Left lung (tissue), 10 donors: Measurements from ENCODE around the gene TYMP. TPM values are rescaled to one million over a fixed set of nuclear protein-coding genes. Genes with fewer than 3 reads are reported as not detected.

Source experiments
- ATAC-seq: fragments of 200-7000 bp; cut with Tn5 transposase; one replicate; pipeline ENCODE4 v1.9.1; 2020; ENCODE audit warnings: moderate library complexity
- DNase-seq, 4 donors: peaks; one replicate each; pipeline ENCODE4 v3.0.0-alpha.2; 2013 to 2020
- H3K27ac ChIP-seq, 2 donors: fragments of 200-600 bp; sonication (generic) in 1 of 2; one replicate each; pipeline versions ENCODE4 v1.5.0 to v1.8.0; 2020 to 2021
- H3K27me3 ChIP-seq, 2 donors: fragments of 200-600 bp; sonication (generic) in 1 of 2; one replicate each; pipeline versions ENCODE4 v1.5.0 to v1.8.0; 2020 to 2021
- H3K36me3 ChIP-seq, 2 donors: fragments of 200-600 bp; sonication (generic) in 1 of 2; one replicate each; pipeline versions ENCODE4 v1.5.0 to v1.8.0; 2020 to 2021
- H3K4me1 ChIP-seq, 2 donors: fragments of 200-600 bp; one replicate each; pipeline ENCODE4 v1.8.0; 2021
- H3K4me3 ChIP-seq, 2 donors: fragments of 200-600 bp; sonication (generic) in 1 of 2; one replicate each; pipeline versions ENCODE4 v1.5.0 to v1.8.0; 2020 to 2021; ENCODE audit warnings: mild to moderate bottlenecking in 1 of 2
- H3K9me3 ChIP-seq, 2 donors: fragments of 200-600 bp; sonication (generic) in 1 of 2; one replicate each; pipeline versions ENCODE4 v1.5.0 to v1.8.0; 2020 to 2021
- CTCF ChIP-seq, 2 donors: fragments of 200-600 bp; sonication (generic) in 1 of 2; IDR thresholded peaks; one replicate each; pipeline versions ENCODE4 v1.5.0 to v1.8.0; 2021; ENCODE audit warnings: antibody characterized with exemption in 2 of 2
- intact Hi-C, 2 donors: fragments of 100-400 bp; cut with DNase I; formaldehyde crosslinking; loops; one replicate each; pipeline versions ENCODE4 v1.11.2 to v1.14.2; 2022
- polyA plus RNA-seq, 6 donors: library from polyadenylated mRNA; unstranded; fragments of 120-200 nt; gene quantifications; one replicate each; pipeline ENCODE4 v1.2.1, GENCODE V29; 2013; ENCODE audit not compliant: insufficient read length in 6 of 6
- total RNA-seq, 2 donors: library from RNA; stranded (reverse); fragmentation: NEBNext Ultra II Directional; extraction: Animal tissue kit (Norgen Biotek cat#: 25700); gene quantifications; one replicate each; pipeline ENCODE4 v1.2.1, GENCODE V29; 2021
- donor health status: DM: no; HTN: yes; CAD: no.
- donor health status: DM: no; HTN: no; CAD: no.

TYMP gene
- total and polyA plus RNA-seq, 8 donors: 2.6 to 256 (median 3.7) TPM

- Histone ChIP-seq H3K27me3 (peaks cover 22 to 80% of the 10 kb centered on the region in 2 donors), H3K4me3 (peak overlapping the region; percentile 36 to 67)
These were observed 48.8 kb downstream of the TYMP start for GRCh38 chr22:50481045-50481439.

GRCh38 chr22:50479721-50480120 lies 50.1 kb downstream of the TYMP start:
- Histone ChIP-seq H3K27me3 (peaks cover 22 to 67% of the 10 kb centered on the region in 2 donors), H3K36me3 (no peaks in the 10 kb centered on the region), H3K27ac (no peak overlapping the region), H3K9me3 (no peaks in the 10 kb centered on the region), H3K4me1 (peaks cover 9 to 22% of the 10 kb centered on the region in 2 donors), H3K4me3 (no peak overlapping the region)
- intact Hi-C loops: no loop called here
- ATAC-seq (no peak), DNase-seq (no peak)
- no peak for TF ChIP-seq CTCF (IDR thresholded peaks at IDR 0.05)

More at GRCh38 chr22:50481045-50481439, 48.8 kb downstream of the TYMP start:
- intact Hi-C loops: no loop called here
- peak in 1 of 4 donors; percentile 81 for DNase-seq
- H3K27ac ChIP-seq: no peak overlapping the region
- no peak for TF ChIP-seq CTCF (IDR thresholded peaks at IDR 0.05)
- no peak for ATAC-seq
- H3K9me3 ChIP-seq: no peaks in the 10 kb centered on the region
- H3K36me3 ChIP-seq: no peaks in the 10 kb centered on the region
- H3K4me1 ChIP-seq: peaks cover 5 to 15% of the 10 kb centered on the region in 2 donors

DNA sequence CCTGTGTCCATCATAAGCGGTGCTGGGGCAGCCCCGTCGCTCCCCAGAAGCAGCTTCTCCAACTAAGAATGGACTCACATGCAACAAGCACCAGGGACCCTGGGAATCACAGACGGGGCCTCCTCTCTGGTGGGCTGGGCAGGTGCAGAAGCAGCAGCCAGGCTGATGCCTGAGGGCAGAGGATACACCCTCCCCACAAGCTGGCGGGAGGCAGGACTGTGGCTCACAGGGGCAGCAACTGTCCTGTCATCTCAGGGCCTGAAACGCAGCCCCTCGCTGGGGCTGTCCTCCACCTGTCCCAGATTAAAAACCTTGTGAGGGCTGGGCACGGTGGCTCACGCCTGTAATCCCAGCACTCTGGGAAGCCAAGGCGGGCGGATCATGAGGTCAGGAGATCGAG lies 51.9 kb downstream of the TYMP start:
- no peak overlapping the region for H3K4me3 ChIP-seq
- TF ChIP-seq CTCF (IDR thresholded peaks at IDR 0.05): no peak
- H3K9me3 ChIP-seq: no peaks in the 10 kb centered on the region
- ATAC-seq (no peak), DNase-seq (no peak)
- peaks cover 22 to 50% of the 10 kb centered on the region in 2 donors for H3K27me3 ChIP-seq
- intact Hi-C loops: no loop called here
- no peak overlapping the region for H3K27ac ChIP-seq
- peaks cover 20 to 37% of the 10 kb centered on the region in 2 donors for H3K4me1 ChIP-seq
- H3K36me3 ChIP-seq: no peaks in the 10 kb centered on the region

- peaks cover 18 to 39% of the 10 kb centered on the region in 2 donors for H3K27me3 ChIP-seq
- no peak for ATAC-seq
- intact Hi-C loops: no loop called here
- no peak overlapping the region for H3K4me3 ChIP-seq
- H3K27ac ChIP-seq: no peak overlapping the region
- no peaks in the 10 kb centered on the region for H3K36me3 ChIP-seq
- H3K9me3 ChIP-seq: no peaks in the 10 kb centered on the region
- peaks cover 28 to 42% of the 10 kb centered on the region in 2 donors for H3K4me1 ChIP-seq
- DNase-seq: no peak
- TF ChIP-seq CTCF (IDR thresholded peaks at IDR 0.05): no peak
These were observed 52.9 kb downstream of the TYMP start for GRCh38 chr22:50476868-50477267.

Other genes with a start within 250 kb of the TYMP start
- gene PLXNB2, start 222.4 kb downstream of the TYMP start, total RNA-seq: 100 to 1,000 TPM; 237 to 391 TPM
- 100 to 1,000 TPM; 116 to 149 (median 137) TPM for gene PLXNB2, start 222.4 kb downstream of the TYMP start, polyA plus RNA-seq
- gene DENND6B, start 203.0 kb downstream of the TYMP start, total RNA-seq: 1 to 10 TPM; 7.3 to 8.2 TPM
- 10 to 100 TPM in 5 of 6 donors, 1 to 10 TPM in 1; 9.0 to 18.8 (median 14.0) TPM for gene DENND6B, start 203.0 kb downstream of the TYMP start, polyA plus RNA-seq
- gene PPP6R2, start 186.7 kb downstream of the TYMP start, total RNA-seq: 10 to 100 TPM; 41.5 to 53.0 TPM
- gene PPP6R2, start 186.7 kb downstream of the TYMP start, polyA plus RNA-seq: 10 to 100 TPM; 36.9 to 60.1 (median 40.8) TPM
- 10 to 100 TPM; 57.1 to 69.9 TPM for gene SBF1, start 55.0 kb downstream of the TYMP start, total RNA-seq
- gene SBF1, start 55.0 kb downstream of the TYMP start, polyA plus RNA-seq: 10 to 100 TPM; 31.6 to 47.4 (median 38.0) TPM
- 1 to 10 TPM; 2.2 to 3.5 TPM for gene ADM2, start 48.5 kb downstream of the TYMP start, total RNA-seq
- gene ADM2, start 48.5 kb downstream of the TYMP start, polyA plus RNA-seq: under 1 TPM; 0.29 to 0.86 (median 0.46) TPM
- gene MIOX, start 43.2 kb downstream of the TYMP start, total RNA-seq: not detected
- under 1 TPM in 5 of 6 donors, not detected in 1; 0.12 to 0.27 (median 0.15) TPM for gene MIOX, start 43.2 kb downstream of the TYMP start, polyA plus RNA-seq
- gene LMF2, start 22.3 kb downstream of the TYMP start, total RNA-seq: 10 to 100 TPM; 73.1 to 76.4 TPM
- gene LMF2, start 22.3 kb downstream of the TYMP start, polyA plus RNA-seq: 10 to 100 TPM; 32.9 to 61.2 (median 41.8) TPM
- gene NCAPH2, start 21.8 kb downstream of the TYMP start, total RNA-seq: 10 to 100 TPM; 45.5 to 50.1 TPM
- gene NCAPH2, start 21.8 kb downstream of the TYMP start, polyA plus RNA-seq: 10 to 100 TPM; 41.6 to 52.9 (median 44.7) TPM
- gene SCO2, start 4.4 kb downstream of the TYMP start, total RNA-seq: 1 to 10 TPM; 2.3 to 3.1 TPM
- 1 to 10 TPM in 5 of 6 donors, not detected in 1; 1.1 to 3.3 (median 2.1) TPM for gene SCO2, start 4.4 kb downstream of the TYMP start, polyA plus RNA-seq
- gene KLHDC7B, start 15.9 kb upstream of the TYMP start, total RNA-seq: under 1 TPM; 0.29 to 0.73 TPM
- under 1 TPM in 3 of 6 donors, not detected in 3; 0.03 to 0.07 (median 0.06) TPM for gene KLHDC7B, start 15.9 kb upstream of the TYMP start, polyA plus RNA-seq
- not detected for gene SYCE3, start 32.9 kb upstream of the TYMP start, total RNA-seq
- gene SYCE3, start 32.9 kb upstream of the TYMP start, polyA plus RNA-seq: not detected
- 10 to 100 TPM; 15.3 to 20.0 TPM for gene CPT1B, start 48.4 kb upstream of the TYMP start, total RNA-seq
- gene CPT1B, start 48.4 kb upstream of the TYMP start, polyA plus RNA-seq: 10 to 100 TPM in 5 of 6 donors, 1 to 10 TPM in 1; 9.8 to 15.5 (median 11.9) TPM
- 10 to 100 TPM; 67.4 to 75.9 TPM for gene CHKB, start 52.8 kb upstream of the TYMP start, total RNA-seq
- 10 to 100 TPM; 72.0 to 94.0 (median 88.0) TPM for gene CHKB, start 52.8 kb upstream of the TYMP start, polyA plus RNA-seq
- gene MAPK8IP2, start 70.8 kb upstream of the TYMP start, total RNA-seq: 1 to 10 TPM; 1.4 to 2.3 TPM
- 1 to 10 TPM in 3 of 6 donors, under 1 TPM in 3; 0.66 to 1.1 (median 0.98) TPM for gene MAPK8IP2, start 70.8 kb upstream of the TYMP start, polyA plus RNA-seq
- gene ARSA, start 98.1 kb upstream of the TYMP start, total RNA-seq: 10 to 100 TPM; 46.3 to 58.0 TPM
- gene ARSA, start 98.1 kb upstream of the TYMP start, polyA plus RNA-seq: 10 to 100 TPM; 17.8 to 26.2 (median 19.1) TPM
- gene SHANK3, start 142.8 kb upstream of the TYMP start, total RNA-seq: 10 to 100 TPM; 25.1 to 42.9 TPM
- 10 to 100 TPM; 17.2 to 37.5 (median 21.9) TPM for gene SHANK3, start 142.8 kb upstream of the TYMP start, polyA plus RNA-seq
- gene ACR, start 208.2 kb upstream of the TYMP start, total RNA-seq: 1 to 10 TPM in 1 of 2 donors, not detected in 1; 1.4 TPM
- 1 to 10 TPM in 1 of 6 donors, under 1 TPM in 5; 0.27 to 1.0 (median 0.56) TPM for gene ACR, start 208.2 kb upstream of the TYMP start, polyA plus RNA-seq